GM12878 (cell line): Measurements from ENCODE around the gene RGS2. TPM values are rescaled to one million over a fixed set of nuclear protein-coding genes. Genes with fewer than 3 reads are reported as not detected.

ENCODE experiments used
- ATAC-seq: fragments of 200-7000 bp; cut with Tn5 transposase; 3 replicates; pipeline ENCODE4 v1.9.1; 2020; ENCODE audit warnings: mild to moderate bottlenecking, moderate library complexity
- BruUV-seq: library from RNA; stranded (reverse); fragments of 400-500 nt; replicated peaks from 2 replicates; lab custom pipeline; 2021; lab: Mats Ljungman, UMichigan
- CTCF ChIA-PET: fragments of 300-600 bp; sonication (Branson Sonifier 250); formaldehyde crosslinking; extraction: SDS; loops from one replicate; lab custom pipeline; 2021; ENCODE audit warnings: inconsistent platforms; lab: Yijun Ruan, JAX
- POLR2A ChIA-PET: fragments of 350-600 bp; formaldehyde crosslinking; extraction: SDS; loops from one replicate; lab custom pipeline; 2021; ENCODE audit warnings: inconsistent platforms; lab: Charles Lee
- RAD21 ChIA-PET: fragments of 300-600 bp; sonication (Branson Sonifier 250); formaldehyde crosslinking; loops from one replicate; lab custom pipeline; 2023; ENCODE audit warnings: antibody characterized with exemption; ENCODE audit not compliant: unreplicated experiment; lab: Charles Lee
- SMC1A ChIA-PET: fragments of 300-600 bp; sonication (Branson Sonifier 250); formaldehyde crosslinking; loops from one replicate; lab custom pipeline; 2023; ENCODE audit not compliant: unreplicated experiment, uncharacterized antibody; lab: Charles Lee
- DNase-seq: peaks from one replicate; pipeline ENCODE4 v3.0.0-alpha.2; 2011; ENCODE audit warnings: low read depth, low spot score
- FAIRE-seq: peaks from 3 replicates; lab custom pipeline; 2011; peaks lifted over from hg19 to GRCh38; lab: Jason Lieb, UNC
- H2AFZ ChIP-seq: 2 replicates; pipeline ENCODE4 v1.6.0; 2011; ENCODE audit warnings: low read depth, low read length, control low read depth; ENCODE audit not compliant: control insufficient read depth
- H3K27ac ChIP-seq: 2 replicates; pipeline ENCODE4 v1.5.1; 2011; ENCODE audit warnings: control low read depth; ENCODE audit not compliant: control insufficient read depth, insufficient read depth
- H3K27me3 ChIP-seq, 2 experiments: replicated peaks in 1 of 2; 2 replicates each; pipeline versions ENCODE4 v1.6.0 to v1.6.1; 2011; ENCODE audit warnings: low read length in 1 of 2; ENCODE audit not compliant: control insufficient read depth in 2 of 2, insufficient read depth in 2 of 2
- H3K36me3 ChIP-seq, 2 experiments: 2 replicates each; pipeline ENCODE4 v1.5.1; 2011; ENCODE audit warnings: low read length in 1 of 2; ENCODE audit not compliant: control insufficient read depth in 2 of 2, insufficient read depth in 2 of 2
- H3K4me1 ChIP-seq: 2 replicates; pipeline ENCODE4 v1.6.1; 2011; ENCODE audit warnings: mild to moderate bottlenecking, low read length, moderate library complexity, mixed read lengths; ENCODE audit not compliant: control insufficient read depth, insufficient read depth
- H3K4me2 ChIP-seq: 2 replicates; pipeline ENCODE4 v1.6.0; 2011; ENCODE audit warnings: control low read depth; ENCODE audit not compliant: control insufficient read depth, insufficient read depth
- H3K4me3 ChIP-seq: fragments of 200-600 bp; sonication (generic); 2 replicates; pipeline ENCODE4 v1.5.1; 2016
- H3K79me2 ChIP-seq: 2 replicates; pipeline ENCODE4 v1.6.0; 2011; ENCODE audit warnings: low read length; ENCODE audit not compliant: control insufficient read depth, insufficient read depth
- H3K9ac ChIP-seq: 2 replicates; pipeline ENCODE4 v1.8.0; 2011; ENCODE audit warnings: low read length, control low read depth, mixed read lengths; ENCODE audit not compliant: control insufficient read depth, insufficient read depth
- H3K9me3 ChIP-seq: replicated peaks from 3 replicates; pipeline ENCODE4 v1.5.1; 2011; ENCODE audit warnings: mild to moderate bottlenecking, low read length; ENCODE audit not compliant: control insufficient read depth, insufficient read depth
- H4K20me1 ChIP-seq: 2 replicates; pipeline ENCODE4 v1.6.0; 2011; ENCODE audit not compliant: control insufficient read depth, insufficient read depth
- BCLAF1 ChIP-seq: fragments of 450-650 bp; IDR thresholded peaks from 2 replicates; pipeline ENCODE4 v1.6.1; 2017; ENCODE audit warnings: antibody characterized with exemption, mild to moderate bottlenecking, moderate library complexity
- ETV6 ChIP-seq, 2 experiments: fragments of 450-650 bp in 1 of 2; IDR thresholded peaks in 1 of 2; conservative IDR thresholded peaks in 1 of 2; 2 replicates each; pipeline ENCODE4 v1.6.1; 2014; ENCODE audit warnings: antibody characterized with exemption in 1 of 2, borderline replicate concordance in 1 of 2, low read depth in 1 of 2, mild to moderate bottlenecking in 1 of 2, moderate library complexity in 1 of 2
- EZH2 ChIP-seq: IDR thresholded peaks from 2 replicates; pipeline ENCODE4 v1.6.1; 2012; ENCODE audit warnings: low read depth, mild to moderate bottlenecking, control low read depth, inconsistent platforms, low read length, borderline replicate concordance; ENCODE audit not compliant: control insufficient read depth
- FOXK2 ChIP-seq: fragments of 450-650 bp; IDR thresholded peaks from 2 replicates; pipeline ENCODE4 v1.6.1; 2017; ENCODE audit warnings: mild to moderate bottlenecking, moderate library complexity
- GABPA ChIP-seq: IDR thresholded peaks from 2 replicates; pipeline ENCODE4 v1.6.1; 2014; ENCODE audit warnings: antibody characterized with exemption, low read depth, mild to moderate bottlenecking, inconsistent platforms
- MXI1 ChIP-seq: fragments of 150-350 bp; IDR thresholded peaks from 2 replicates; pipeline ENCODE4 v1.6.1; 2011; ENCODE audit warnings: low read depth, mild to moderate bottlenecking, inconsistent platforms, low read length, improper control_type of control experiment
- NFIC ChIP-seq: IDR thresholded peaks from 2 replicates; pipeline ENCODE4 v1.6.1; 2012; ENCODE audit warnings: low read depth, mild to moderate bottlenecking, inconsistent platforms, low read length, moderate library complexity
- PAX5 ChIP-seq: IDR thresholded peaks from 2 replicates; pipeline ENCODE4 v1.6.1; 2011; ENCODE audit warnings: low read depth, low read length, borderline replicate concordance
- POLR2AphosphoS2 ChIP-seq: IDR thresholded peaks from 2 replicates; pipeline ENCODE4 v1.6.1; 2011; ENCODE audit warnings: low read depth, mild to moderate bottlenecking, low read length, improper control_type of control experiment, moderate library complexity
- POU2F2 ChIP-seq: IDR thresholded peaks from 3 replicates; pipeline ENCODE4 v1.6.1; 2011; ENCODE audit warnings: low read depth, mild to moderate bottlenecking, low read length, borderline replicate concordance
- RELA ChIP-seq: fragments of 450-650 bp; IDR thresholded peaks from 2 replicates; pipeline ENCODE4 v1.8.0; 2014; ENCODE audit warnings: borderline replicate concordance; ENCODE audit not compliant: partially characterized antibody
- REST ChIP-seq: IDR thresholded peaks from 2 replicates; pipeline ENCODE4 v1.6.1; 2012; ENCODE audit warnings: mild to moderate bottlenecking, low read depth, low read length
- SMAD1 ChIP-seq: fragments of 450-650 bp; IDR thresholded peaks from 2 replicates; pipeline ENCODE4 v1.6.1; 2018; ENCODE audit warnings: mild to moderate bottlenecking, low read depth; ENCODE audit not compliant: partially characterized antibody
- SREBF2 ChIP-seq: IDR thresholded peaks from 2 replicates; pipeline ENCODE4 v1.6.1; 2012; ENCODE audit warnings: mild to moderate bottlenecking, low read length
- YBX1 ChIP-seq: fragments of 450-650 bp; IDR thresholded peaks from 2 replicates; pipeline ENCODE4 v1.6.1; 2016; ENCODE audit warnings: antibody characterized with exemption
- ZNF207 ChIP-seq: fragments of 450-650 bp; IDR thresholded peaks from 2 replicates; pipeline ENCODE4 v1.6.1; 2014; ENCODE audit warnings: antibody characterized with exemption, mild to moderate bottlenecking, borderline replicate concordance
- WGBS: methylation state at CpG from one replicate; pipeline ENCODE4 v1.1.6; 2016; ENCODE audit warnings: low lambda C conversion rate; ENCODE audit not compliant: insufficient replicate concordance, insufficient coverage; ENCODE audit errors: missing lambda C conversion rate; 5-methylcytosine and 5-hydroxymethylcytosine counted together
- in situ Hi-C: fragments of 300-500 bp; cut with MboI; formaldehyde crosslinking; loops from 9 replicates; pipeline ENCODE4 v1.14.3; 2018; ENCODE audit warnings: mixed read lengths
- intact Hi-C: fragments of 100-400 bp; cut with micrococcal nuclease; formaldehyde crosslinking; loops from one replicate; pipeline ENCODE4 v1.14.2; 2022; ENCODE audit not compliant: unreplicated experiment
- polyA plus RNA-seq, 11 experiments: library from polyadenylated mRNA; depleted of rRNA in 4 of 11; unstranded in 6 of 11; stranded (reverse) in 5 of 11; fragments of >200 nt; fragmentation: Nextera tagmentation in 4 of 11; fragmentation: Illumina TruSeq in 1 of 11; extraction: Ambion mirVana in 4 of 11; extraction: Trizol in 1 of 11; gene quantifications; 1 replicate in 1 of 11; 2 replicates in 10 of 11; pipeline versions ENCODE4 v1.2.1 to v1.2.3, GENCODE V29; 2011 to 2016; ENCODE audit warnings: inconsistent platforms in 2 of 11, missing spikeins in 2 of 11, low read depth in 1 of 11
- total RNA-seq, 4 experiments: library from RNA; depleted of rRNA in 3 of 4; stranded (reverse); fragments of >200 nt in 3 of 4; fragmentation: Illumina TruSeq in 1 of 4; extraction: Trizol in 1 of 4; gene quantifications; 2 replicates each; pipeline versions ENCODE4 v1.2.1 to v1.2.3, GENCODE V29; 2013 to 2021

The RGS2 gene
- total and polyA plus RNA-seq, 10 of the 15 experiments (the other 5 are each of a cell fraction or from before 2014, with no cell fraction given): 0.27 to 2.3 (median 0.98) TPM

GRCh38 chr1:192811594-192812239 is 2.9 kb downstream of the RGS2 start:
- BruUV-seq: no TSS peak
- Histone ChIP-seq H3K4me3 (no peak overlapping the region), H3K79me2 (no peaks in the 10 kb centered on the region), H3K27me3 (peaks cover 0 to 5% of the 10 kb centered on the region in 2 experiments; a peak in 3 of 4 replicates), H3K27ac (no peak overlapping the region), H3K9ac (no peak overlapping the region), H3K4me2 (no peak overlapping the region), H2AFZ (no peak overlapping the region), H3K4me1 (peaks cover 11% of the 10 kb centered on the region), H3K36me3 (no peaks in the 10 kb centered on the region), H3K9me3 (no peaks in the 10 kb centered on the region), H4K20me1 (no peaks in the 10 kb centered on the region; the same call in 1 of the 2 replicates)
- POLR2A ChIA-PET: interaction anchor here (0.5 kb wide), 1 partner anchor 183 kb away, joined by 3 read pairs; no protein-coding TSS in a partner anchor
- in situ Hi-C loops: loop anchor here (10.0 kb wide), 1 partner anchor 313 kb away; the partner anchor contains the start of gene CDC73
- DNase-seq (no peak), FAIRE-seq (no peak), ATAC-seq (no peak)
- RAD21 ChIA-PET: interaction anchor here (0.9 to 2.7 kb wide), 4 partner anchors 172 to 308 kb away, joined by 3 to 7 read pairs (median 4); partner anchors contain the start of gene GLRX2
- CTCF ChIA-PET: interaction anchor here (1.0 to 13.5 kb wide), 5 partner anchors 10 to 337 kb away, joined by 3 to 168 read pairs (median 5); no protein-coding TSS in a partner anchor
- 52% methylated on average over 6 of the region's 6 CpGs for WGBS
- no peak for TF ChIP-seq RELA
- TF ChIP-seq ZNF207: no peak
- no peak for TF ChIP-seq YBX1
- TF ChIP-seq SMAD1: no peak
- no peak for TF ChIP-seq FOXK2
- no peak for TF ChIP-seq PAX5
- TF ChIP-seq BCLAF1: no peak
- TF ChIP-seq SREBF2: no peak
- no peak for TF ChIP-seq NFIC
- TF ChIP-seq ETV6 (conservative IDR thresholded peaks at IDR 0.05 in 1 of 2, IDR thresholded peaks at IDR 0.05 in 1 of 2; ENCODE audit: borderline replicate concordance in 1 of 2, low read depth in 1 of 2): no peak
- no peak for TF ChIP-seq POLR2AphosphoS2
- TF ChIP-seq POU2F2: no peak
- TF ChIP-seq REST: no peak
- TF ChIP-seq EZH2: no peak
- no peak for TF ChIP-seq GABPA
- no peak for TF ChIP-seq MXI1
- intact Hi-C loops: no loop called here
- SMC1A ChIA-PET: interaction anchor here (0.9 to 13.8 kb wide), 5 partner anchors 8 to 337 kb away, joined by 3 to 114 read pairs (median 3); no protein-coding TSS in a partner anchor
